Thyroid gland (tissue), 4 donors: ENCODE results near the gene UBL3. TPM values are rescaled to one million over a fixed set of nuclear protein-coding genes. Genes with fewer than 3 reads are reported as not detected.

Experiments
- DNase-seq, 2 donors: peaks; one replicate each; pipeline ENCODE4 v3.0.0-alpha.2; 2019
- H3K27ac ChIP-seq, 3 donors: fragments of 200-600 bp; sonication (generic); 1 replicate in 2 of 3; 2 replicates in 1 of 3; pipeline ENCODE4 v1.5.1; 2016 to 2019; ENCODE audit warnings: mild to moderate bottlenecking in 1 of 3, moderate library complexity in 1 of 3
- H3K27me3 ChIP-seq: fragments of 200-600 bp; sonication (generic); one replicate; pipeline ENCODE4 v1.5.1; 2019
- H3K36me3 ChIP-seq, 2 donors: fragments of 200-600 bp; sonication (generic); one replicate each; pipeline ENCODE4 v1.5.1; 2016 to 2019
- H3K4me1 ChIP-seq, 2 donors: fragments of 200-600 bp; sonication (generic); one replicate each; pipeline ENCODE4 v1.5.1; 2017 to 2019
- H3K4me3 ChIP-seq, 3 donors: fragments of 200-600 bp; sonication (generic); replicated peaks in 1 of 3; 1 replicate in 2 of 3; 2 replicates in 1 of 3; pipeline ENCODE4 v1.5.1; 2016; ENCODE audit warnings: mild to moderate bottlenecking in 1 of 3
- H3K9me3 ChIP-seq: fragments of 200-600 bp; sonication (generic); one replicate; pipeline ENCODE4 v1.5.1; 2017
- POLR2A ChIP-seq, 2 donors: fragments of 450-650 bp; IDR thresholded peaks; one replicate each; pipeline ENCODE4 v1.6.1; 2017; ENCODE audit warnings: antibody characterized with exemption in 2 of 2, mild to moderate bottlenecking in 2 of 2, moderate library complexity in 1 of 2
- WGBS, 2 donors: methylation state at CpG; one replicate each; pipeline ENCODE4 v1.1.5; 2017; 5-methylcytosine and 5-hydroxymethylcytosine counted together
- intact Hi-C: fragments of 100-400 bp; cut with DNase I; formaldehyde crosslinking; loops from one replicate; pipeline ENCODE4 v1.15.1; 2023
- small RNA-seq: library from RNA; depleted of rRNA; stranded (forward); fragments of <200 nt; gene quantifications from one replicate; pipeline ENCODE3, GENCODE V24; 2016
- total RNA-seq, 4 donors: library from RNA; depleted of rRNA; stranded (reverse); fragments of >200 nt; gene quantifications; one replicate each; pipeline ENCODE4 v1.2.3, GENCODE V29; 2016

The UBL3 gene
- total RNA-seq, 4 donors from 2014 or later: 59.0 to 79.0 (median 65.1) TPM

GRCh38 chr13:29716493-29716892 is 133.9 kb downstream of the UBL3 start:
- H3K4me1 ChIP-seq: peaks cover 0 to 9% of the 10 kb centered on the region in 2 donors
- TF ChIP-seq POLR2A (IDR thresholded peaks at IDR 0.05): no peak
- no peaks in the 10 kb centered on the region for H3K36me3 ChIP-seq
- no peaks in the 10 kb centered on the region for H3K9me3 ChIP-seq
- DNase-seq: no peak
- no peak overlapping the region for H3K27ac ChIP-seq
- H3K4me3 ChIP-seq: no peak overlapping the region
- intact Hi-C loops: loop anchor here (10.0 kb wide), 1 partner anchor 212 kb away; no protein-coding TSS in a partner anchor
- WGBS, 2 donors: 91 to 95% methylated on average over 3 of the region's 3 CpGs
- no peaks in the 10 kb centered on the region for H3K27me3 ChIP-seq

Small RNA genes within 50 kb of the gene (small RNA-seq; reads per million reads assigned to genes)
- not detected for gene RF00017
- not detected for gene TIMM8BP1
